Esophagus squamous epithelium (tissue), 4 donors: Measurements from ENCODE around the gene PCDH9.

Experiments
- POLR2A ChIP-seq, 4 donors: fragments of 450-650 bp; IDR thresholded peaks; one replicate each; pipeline ENCODE4 v1.6.1; 2017; ENCODE audit warnings: antibody characterized with exemption in 4 of 4, mild to moderate bottlenecking in 4 of 4, moderate library complexity in 3 of 4
- TF ChIP-seq, protein P1 (sequence below), 6 experiments: fragments of 450-650 bp in 4 of 6; fragments of 200-600 bp in 2 of 6; sonication (generic) in 2 of 6; IDR thresholded peaks; one replicate each; pipeline ENCODE4 v1.5.1; 2016 to 2019; ENCODE audit warnings: antibody characterized with exemption in 6 of 6, mild to moderate bottlenecking in 4 of 6, moderate library complexity in 4 of 6

DNA sequence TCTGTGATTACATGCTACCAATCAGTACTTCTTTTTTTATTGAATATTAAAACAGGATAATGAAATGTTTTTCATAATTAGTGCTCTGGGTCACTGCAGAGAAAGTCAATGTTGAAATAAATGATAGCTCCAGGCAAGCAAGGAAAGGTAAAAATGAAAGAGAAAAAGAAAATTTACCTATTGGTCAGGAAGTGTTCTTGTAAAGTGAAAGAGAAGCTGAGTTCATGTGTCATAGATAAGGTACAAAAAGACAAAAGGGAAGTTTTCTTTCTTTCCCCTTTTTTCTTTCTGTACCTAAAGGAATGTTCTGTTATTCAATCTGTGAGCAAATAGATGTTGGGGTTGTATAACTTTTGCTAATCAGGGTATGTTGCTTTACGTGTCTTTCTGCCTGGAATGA, 197.0 kb downstream of the PCDH9 start:
- no peak for TF ChIP-seq POLR2A (IDR thresholded peaks at IDR 0.05)
- TF ChIP-seq, protein P1, sequence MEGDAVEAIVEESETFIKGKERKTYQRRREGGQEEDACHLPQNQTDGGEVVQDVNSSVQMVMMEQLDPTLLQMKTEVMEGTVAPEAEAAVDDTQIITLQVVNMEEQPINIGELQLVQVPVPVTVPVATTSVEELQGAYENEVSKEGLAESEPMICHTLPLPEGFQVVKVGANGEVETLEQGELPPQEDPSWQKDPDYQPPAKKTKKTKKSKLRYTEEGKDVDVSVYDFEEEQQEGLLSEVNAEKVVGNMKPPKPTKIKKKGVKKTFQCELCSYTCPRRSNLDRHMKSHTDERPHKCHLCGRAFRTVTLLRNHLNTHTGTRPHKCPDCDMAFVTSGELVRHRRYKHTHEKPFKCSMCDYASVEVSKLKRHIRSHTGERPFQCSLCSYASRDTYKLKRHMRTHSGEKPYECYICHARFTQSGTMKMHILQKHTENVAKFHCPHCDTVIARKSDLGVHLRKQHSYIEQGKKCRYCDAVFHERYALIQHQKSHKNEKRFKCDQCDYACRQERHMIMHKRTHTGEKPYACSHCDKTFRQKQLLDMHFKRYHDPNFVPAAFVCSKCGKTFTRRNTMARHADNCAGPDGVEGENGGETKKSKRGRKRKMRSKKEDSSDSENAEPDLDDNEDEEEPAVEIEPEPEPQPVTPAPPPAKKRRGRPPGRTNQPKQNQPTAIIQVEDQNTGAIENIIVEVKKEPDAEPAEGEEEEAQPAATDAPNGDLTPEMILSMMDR (IDR thresholded peaks at IDR 0.05), result no peak
